NCI-H1694 (cell line): Measurements from ENCODE around the gene DDR2.
A peak's percentile ranks its signal among the peaks of the same experiment; 100 is the strongest.
"Not testable (repeated sequence)": the region's sequence is repeated elsewhere in the genome, so short reads cannot be mapped to it uniquely, and the experiment has no call there.

ENCODE experiments used
- DNase-seq: peaks from one replicate; lab custom pipeline; 2025; lab: John Stamatoyannopoulos, UW

The DDR2 gene

DNA sequence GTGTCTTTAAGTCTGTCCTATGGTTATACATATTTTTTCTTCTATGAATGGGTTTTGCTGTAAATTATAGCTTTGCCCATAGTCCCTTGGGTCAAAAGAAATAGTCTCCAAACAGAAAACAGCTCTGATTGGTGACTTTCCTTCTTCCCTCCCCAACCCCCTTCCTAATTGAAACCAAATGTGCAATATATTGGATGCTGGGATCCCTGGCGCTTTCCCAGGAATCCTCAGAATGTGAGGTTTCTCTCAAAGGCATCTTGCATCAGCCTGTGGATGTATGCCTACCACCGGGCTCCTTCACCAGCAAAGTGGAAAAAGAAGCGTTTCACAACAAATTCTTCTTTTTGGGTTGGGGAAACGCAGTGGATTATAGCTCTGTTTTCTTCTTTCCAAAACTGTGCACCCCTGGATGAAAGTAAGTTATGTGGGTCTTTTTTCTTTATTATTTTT is at the start of gene DDR2:
DDR2 (plus strand) TSS at position 248 of the 450 bp plus-strand sequence. CDS start 86,600 bp downstream, outside the sequence.
- no peak for DNase-seq

DNA sequence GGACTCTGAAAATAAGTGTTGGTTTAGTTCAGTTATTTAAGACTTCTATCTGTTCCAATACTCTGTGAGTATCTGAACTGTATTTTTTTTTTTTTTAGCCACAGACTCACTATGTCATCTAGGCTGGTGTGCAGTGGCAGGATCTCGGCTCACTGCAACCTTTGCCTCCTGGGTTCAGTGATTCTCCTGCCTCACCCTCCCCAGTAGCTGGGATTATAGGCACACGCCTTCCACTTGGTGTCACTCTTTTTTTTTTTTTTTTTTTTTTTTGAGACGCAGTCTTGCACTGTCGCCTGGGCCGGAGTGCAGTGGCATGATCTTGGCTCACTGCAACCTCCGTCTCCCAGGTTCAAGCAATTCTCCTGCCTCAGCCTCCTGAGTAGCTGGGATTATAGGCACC is 49.4 kb upstream of the DDR2 start:
- not testable (repeated sequence) for DNase-seq

DNA sequence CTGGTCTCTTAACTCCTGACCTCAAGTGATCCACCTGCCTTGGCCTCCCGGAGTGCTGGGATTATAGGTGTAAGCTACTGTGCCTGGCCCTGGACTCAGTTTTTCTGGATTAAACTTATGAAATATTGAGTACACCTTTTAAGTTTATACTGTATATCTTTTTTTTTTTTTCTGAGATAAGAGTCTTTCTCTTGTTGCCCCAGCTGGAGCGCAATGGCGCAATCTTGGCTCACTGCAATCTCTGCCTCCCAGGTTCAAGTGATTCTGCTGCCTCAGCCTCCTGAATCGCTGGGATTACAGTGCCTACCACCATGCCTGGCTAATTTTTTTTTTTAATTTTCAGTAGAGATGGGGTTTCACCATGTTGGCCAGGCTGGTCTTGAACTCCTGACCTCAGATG is 47.2 kb upstream of the DDR2 start:
- not testable (repeated sequence) for DNase-seq

DNA sequence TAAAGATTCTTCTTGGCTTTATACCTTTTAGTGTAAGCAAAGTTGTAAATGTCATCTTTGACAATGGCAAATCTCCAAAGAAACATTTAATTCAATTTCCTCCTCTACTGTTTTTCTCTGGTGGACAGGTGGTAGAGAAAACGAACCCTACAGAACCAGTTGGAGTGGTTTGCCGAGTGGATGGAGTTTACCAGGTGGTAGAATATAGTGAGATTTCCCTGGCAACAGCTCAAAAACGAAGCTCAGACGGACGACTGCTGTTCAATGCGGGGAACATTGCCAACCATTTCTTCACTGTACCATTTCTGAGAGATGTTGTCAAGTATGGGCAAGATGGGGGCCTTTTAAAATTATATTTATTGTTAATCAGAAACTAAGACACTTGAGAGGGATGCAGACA is 44.9 kb upstream of the DDR2 start:
- peak; percentile 36 for DNase-seq

DNA sequence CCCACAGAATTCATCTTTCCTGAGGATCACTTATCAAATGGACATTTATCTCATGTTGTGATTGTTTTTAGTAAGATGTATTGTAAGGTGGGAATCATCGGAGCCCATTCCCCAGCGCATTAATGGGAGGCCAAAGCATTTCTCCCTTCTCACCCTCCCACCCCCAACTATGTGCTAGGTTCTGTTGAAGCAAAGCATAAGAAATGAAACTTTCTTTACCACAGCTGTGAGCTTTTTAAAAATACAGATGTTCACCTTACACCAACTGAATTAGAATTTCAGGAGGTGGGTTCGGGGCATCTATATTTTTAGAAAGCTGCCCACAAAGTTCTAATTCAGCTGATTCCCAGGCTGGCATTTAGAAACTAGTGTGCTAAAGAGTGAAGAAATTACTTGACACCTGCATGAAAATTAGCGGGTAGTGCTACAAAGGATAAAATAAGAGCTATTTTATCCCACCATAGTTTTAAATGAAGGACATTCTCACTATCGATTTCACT is 44.5 kb upstream of the DDR2 start:
- no peak for DNase-seq

DNA sequence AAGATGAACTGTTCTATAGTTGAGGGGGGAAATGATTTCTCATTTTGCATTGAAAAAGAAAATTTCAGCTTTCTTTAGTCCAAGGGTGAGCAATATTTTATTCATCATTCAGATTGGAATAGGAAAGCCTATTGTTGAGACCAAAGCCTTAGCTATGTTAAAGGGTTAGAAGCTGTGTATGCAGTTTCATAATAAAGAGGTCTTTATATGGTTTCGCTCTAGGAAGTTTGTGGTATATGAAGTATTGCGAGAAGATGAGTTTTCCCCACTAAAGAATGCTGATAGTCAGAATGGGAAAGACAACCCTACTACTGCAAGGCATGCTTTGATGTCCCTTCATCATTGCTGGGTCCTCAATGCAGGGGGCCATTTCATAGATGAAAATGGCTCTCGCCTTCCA is 42.2 kb upstream of the DDR2 start:
- no peak for DNase-seq

DNA sequence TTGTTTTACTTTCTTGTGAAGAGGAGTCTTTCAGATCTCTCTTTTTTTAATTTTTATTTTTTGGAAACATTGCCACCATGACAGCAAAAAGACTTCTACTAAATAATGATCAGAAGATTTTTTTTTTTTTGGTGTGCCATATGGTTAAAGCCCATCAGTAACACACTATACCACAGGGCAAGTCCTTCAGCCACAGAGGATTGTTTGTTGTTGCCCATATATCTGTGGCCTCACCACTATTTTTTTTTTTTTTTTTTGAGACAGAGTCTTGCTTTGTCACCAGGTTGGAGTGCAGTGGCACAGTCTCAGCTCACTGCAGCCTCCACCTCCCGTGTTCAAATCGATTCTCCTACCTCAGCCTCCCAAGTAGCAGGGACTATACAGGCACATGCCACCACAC is 41.6 kb upstream of the DDR2 start:
- DNase-seq: no peak

DNA sequence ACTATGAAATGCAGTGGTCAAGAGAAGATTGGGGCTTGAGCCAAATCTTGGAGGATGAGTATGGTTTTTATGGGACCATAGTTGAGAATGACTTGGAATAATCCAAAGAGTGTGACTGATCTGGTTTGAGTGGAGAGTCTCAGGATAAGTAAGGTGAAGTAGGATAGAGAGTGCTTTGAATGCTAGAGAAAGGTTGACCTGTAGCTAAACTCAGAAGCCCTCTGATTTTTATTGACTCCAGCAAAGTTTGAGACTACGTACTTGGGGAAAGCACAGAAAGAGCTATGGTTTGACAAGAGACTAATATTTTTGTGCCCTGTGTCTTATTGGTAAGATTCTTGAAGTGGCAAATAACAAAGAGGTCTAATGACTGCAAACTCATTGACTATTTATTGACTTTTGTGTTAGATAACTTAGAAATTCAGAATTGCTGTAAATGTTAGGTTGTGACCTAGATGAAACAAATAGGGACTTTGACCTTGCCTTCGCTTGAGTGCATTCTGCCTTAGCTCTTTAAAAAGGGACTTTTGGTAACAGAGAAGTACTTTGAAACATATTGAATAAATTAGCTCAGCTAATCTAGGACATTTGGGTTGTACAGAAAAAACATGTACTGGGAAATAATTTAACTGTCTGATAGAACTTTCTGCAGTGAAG is 35.6 kb upstream of the DDR2 start:
- DNase-seq: no peak

DNA sequence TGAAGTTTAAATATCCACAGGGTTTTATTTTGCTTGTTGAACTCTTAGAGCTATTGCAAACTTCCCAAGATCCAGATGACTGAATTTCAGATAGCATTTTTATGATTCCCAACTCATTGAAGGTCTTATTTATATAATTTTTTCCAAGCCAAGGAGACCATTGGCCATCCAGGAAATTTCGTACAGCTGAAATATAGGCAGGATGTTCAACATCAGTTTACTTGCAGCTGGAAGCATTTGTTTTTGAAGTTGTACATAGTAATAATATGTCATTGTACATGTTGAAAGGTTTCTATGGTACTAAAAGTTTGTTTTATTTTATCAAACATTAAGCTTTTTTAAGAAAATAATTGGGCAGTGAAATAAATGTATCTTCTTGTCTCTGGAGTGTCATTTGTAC is 32.8 kb upstream of the DDR2 start:
- DNase-seq: no peak

DNA sequence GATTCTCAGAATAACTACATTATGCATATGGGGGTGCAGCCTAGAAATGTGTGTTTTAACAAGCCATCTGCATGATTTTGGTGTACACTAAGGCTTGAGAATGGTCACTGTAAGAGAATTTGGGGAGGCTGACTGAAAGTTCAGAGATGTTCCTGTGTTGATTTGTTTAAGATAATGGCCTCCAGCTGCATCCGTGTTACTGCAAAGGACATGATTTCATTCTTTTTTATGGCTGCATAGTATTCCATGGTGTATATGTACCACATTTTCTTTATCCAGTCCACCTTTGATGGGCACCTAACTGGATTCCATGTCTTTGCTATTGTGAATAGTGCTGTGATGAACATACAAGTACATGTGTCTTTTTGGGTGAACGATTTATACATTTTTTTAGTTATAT is 29.1 kb upstream of the DDR2 start:
- not testable (repeated sequence) for DNase-seq

DNA sequence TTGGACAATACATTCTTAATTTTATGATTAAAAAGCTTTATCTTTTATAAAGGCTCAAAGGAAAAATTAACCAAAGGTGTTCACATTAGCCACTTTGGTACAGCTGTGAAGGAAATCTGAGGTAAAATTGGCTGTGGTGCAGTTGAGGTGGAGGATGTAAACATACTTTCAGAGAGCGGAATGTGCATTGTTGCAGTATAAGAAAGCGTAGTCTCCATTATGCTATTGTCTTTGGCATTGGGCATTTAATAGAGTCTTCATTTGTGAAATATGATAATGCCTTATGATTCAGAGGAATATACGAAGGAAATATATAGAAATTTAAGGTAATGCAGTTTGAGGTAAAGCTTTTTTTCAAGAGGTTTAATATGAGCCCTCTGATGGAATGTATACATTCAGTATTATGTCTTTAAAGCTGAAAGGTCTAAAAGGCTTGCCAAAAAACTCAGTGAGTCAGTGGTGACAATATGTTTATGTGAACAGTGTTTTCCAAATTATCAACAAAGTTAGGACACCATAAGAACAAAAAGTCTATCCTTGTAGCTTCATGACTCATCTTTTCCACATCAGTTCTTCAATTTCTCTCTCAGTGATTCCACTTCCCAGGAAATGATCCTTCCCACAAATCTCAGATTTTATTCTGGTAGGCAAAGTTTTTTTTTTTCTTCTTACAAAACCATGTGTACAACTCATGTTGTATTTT is 26.9 kb upstream of the DDR2 start:
- no peak for DNase-seq

DNA sequence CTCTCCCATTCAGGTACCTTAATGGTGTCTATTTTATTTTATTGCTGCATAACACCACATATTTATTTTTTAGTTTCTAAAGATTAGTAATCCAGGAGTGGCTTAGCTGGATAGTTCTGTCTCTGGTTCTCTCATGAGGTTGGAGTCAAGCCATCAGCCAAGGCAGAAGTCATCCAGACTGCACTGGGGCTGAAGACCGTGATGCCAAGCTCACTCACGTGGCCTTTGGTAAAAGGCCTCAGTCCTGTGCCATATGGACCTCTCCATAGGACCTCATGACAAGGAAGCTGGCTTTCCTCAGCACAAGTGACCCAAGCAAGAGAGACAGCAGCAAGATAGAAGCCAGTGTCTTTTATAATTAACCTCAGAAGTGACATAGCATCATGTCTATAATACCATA is 23.0 kb upstream of the DDR2 start:
- DNase-seq: no peak

DNA sequence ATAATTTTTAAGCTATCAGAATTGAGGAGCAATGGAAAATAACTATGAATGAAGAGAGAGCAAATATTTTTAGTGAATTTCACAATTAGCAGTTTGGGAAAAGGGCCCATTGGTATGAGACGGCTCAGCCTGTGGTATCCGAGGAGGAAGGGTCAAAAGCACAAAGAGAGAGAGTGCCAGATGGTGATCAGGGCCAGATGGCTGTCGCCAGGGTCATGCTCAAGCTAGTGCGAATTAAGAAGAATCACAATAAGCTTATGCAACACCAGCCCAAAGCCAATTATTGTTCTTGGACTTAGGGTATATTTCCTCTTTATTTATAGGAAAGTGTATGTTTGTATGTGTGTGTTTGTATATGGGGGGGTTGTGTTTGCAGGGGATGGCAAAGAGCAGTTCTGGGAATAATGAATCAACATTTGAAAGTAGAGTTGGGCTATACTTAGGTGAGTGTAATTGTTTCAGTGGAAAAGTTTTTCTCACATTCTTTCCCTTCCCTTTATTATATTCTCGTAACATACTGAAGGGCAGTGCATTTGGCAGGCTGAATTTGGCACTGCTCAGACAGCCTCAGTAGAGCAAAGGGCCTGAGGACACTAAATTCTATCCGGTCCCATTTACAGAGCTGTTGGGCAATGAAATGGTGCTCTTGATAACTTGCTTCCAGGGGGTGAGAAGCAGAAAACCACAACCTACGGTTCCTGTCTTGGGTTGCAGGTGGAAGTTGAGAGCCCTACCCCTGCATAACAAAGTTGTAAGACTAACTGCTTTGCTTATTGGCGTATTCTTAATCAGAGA is 19.5 kb upstream of the DDR2 start:
- DNase-seq: no peak

DNA sequence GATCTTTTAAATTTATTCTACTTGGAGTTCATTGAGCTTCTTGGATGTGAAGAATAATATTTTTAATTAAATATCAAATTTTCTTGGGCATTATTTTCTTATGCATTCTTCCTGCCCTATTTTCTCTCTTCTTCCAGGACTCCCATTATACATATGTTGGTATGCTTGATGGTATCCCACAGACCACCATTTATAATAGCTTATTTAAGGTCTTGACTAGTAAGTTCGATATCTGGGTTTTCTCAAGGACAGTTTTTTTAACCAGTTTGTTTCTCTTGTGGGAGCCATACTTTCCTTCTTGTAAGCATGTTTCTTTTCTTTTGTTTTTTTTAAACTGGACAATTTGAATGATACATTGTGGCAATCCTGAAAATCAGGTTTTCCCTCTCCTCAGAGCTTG is 15.4 kb upstream of the DDR2 start:
- no peak for DNase-seq

DNA sequence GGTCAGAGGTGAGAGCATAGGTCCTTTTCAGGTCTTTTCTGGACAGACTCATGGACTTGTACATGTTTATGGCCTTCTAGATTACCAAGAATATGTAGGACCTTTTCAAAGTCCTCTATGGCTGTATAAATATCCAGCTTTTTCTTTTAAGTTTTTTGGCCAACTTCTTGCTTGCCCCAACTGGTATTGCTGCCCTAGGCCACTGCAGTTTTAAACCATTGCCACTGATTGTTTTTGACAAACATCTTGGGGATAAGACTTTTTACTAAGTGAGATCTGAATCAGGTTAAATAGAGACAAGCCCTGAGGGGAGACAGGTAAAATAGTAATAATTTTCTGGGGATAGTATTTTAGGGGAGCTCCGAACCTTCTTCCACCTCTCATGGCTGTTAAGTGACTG is 14.8 kb upstream of the DDR2 start:
- no peak for DNase-seq

DNA sequence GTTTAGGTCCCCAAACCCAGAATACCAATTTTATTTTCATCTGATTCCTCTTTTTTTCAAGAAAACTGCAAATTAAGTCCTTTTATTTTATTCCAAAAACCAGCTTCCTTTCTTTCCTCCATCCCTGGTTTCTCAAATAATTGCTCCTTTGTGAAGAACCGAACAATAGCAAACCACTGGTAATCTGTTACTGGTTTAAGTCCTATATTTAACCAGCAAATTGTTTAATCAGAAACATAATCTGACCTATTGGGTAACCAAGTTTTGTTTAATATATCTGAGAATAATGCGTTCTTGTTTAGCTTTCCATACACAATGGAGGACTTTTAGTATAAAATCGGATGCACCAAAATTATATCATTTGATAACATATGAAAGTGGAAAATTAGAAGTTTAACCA is 13.2 kb upstream of the DDR2 start:
- no peak for DNase-seq

DNA sequence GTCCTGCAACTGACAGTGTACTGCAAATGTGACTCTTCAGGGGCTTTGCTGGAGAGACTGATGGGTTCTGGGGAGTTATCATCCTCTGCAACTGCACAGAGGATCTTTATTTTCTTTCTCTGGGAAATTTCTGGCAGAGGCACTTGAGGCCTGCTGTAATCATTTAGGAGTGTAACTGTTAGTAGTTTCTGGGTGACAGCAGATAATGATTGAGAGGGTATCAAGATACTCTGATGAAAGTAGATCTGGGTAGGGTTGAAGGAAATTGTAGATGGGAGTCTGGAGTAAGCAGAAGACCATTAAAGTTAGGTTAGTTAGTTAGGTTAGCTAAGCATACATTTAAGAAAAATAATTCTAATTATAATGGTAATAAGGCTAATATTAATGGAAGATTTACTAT is 11.0 kb upstream of the DDR2 start:
- no peak for DNase-seq

DNA sequence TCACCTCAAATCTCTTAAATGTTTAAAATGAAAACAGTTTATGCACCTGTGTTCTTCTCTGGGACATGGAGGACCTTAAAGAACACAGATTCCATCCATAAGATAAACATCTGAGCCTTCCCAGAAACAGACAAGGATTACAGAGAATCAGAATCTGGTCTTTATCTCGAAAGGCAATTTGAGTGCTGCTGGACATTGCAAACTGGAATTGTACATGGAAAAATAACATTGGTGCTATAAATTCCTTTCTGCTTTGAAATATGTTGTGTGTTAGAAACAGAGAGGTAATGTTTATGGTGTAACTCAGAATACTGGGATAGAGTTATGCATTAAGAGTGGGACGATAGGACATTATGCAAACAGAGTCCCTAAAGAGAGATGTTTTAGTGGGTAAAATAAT is 6.6 kb upstream of the DDR2 start:
- DNase-seq: no peak

DNA sequence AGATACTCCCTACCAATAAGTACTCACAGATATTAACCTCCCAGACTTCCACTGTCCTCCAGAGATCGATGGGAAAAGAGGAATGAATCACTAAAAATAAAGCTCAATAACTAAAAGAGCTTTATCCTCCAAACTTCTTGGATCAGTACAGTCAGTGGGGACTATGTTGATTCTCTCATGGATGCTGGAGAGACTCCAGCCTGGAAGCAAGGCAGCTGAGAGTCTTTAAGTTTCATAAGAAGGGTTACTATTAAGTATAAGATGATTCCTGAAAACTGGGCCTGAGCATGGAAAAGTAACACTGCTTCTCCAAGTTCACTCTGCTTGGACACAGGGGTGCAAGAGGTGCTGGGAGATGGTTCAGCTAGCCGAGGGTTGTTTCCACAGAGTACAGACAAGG is 6.2 kb upstream of the DDR2 start:
- DNase-seq: no peak

DNA sequence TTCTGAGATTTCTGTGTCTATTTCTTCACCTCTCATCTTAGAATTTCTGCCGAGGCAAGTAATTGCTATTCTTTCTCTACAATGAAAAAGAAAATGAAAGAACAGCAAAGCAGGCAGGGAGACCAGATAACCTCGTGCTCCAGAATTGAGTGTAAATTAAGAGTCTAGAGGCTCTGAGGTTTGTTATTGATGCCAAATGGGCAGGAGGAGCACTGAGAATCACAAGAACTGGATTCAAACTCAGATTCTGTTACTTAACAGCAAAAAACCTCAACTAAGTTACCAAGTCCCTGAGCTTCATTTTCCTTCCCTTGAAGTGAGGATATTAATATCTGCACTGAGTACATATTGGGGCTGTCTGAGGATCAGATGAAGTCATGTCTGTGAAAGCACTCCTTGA is 5.5 kb upstream of the DDR2 start:
- DNase-seq: no peak

DNA sequence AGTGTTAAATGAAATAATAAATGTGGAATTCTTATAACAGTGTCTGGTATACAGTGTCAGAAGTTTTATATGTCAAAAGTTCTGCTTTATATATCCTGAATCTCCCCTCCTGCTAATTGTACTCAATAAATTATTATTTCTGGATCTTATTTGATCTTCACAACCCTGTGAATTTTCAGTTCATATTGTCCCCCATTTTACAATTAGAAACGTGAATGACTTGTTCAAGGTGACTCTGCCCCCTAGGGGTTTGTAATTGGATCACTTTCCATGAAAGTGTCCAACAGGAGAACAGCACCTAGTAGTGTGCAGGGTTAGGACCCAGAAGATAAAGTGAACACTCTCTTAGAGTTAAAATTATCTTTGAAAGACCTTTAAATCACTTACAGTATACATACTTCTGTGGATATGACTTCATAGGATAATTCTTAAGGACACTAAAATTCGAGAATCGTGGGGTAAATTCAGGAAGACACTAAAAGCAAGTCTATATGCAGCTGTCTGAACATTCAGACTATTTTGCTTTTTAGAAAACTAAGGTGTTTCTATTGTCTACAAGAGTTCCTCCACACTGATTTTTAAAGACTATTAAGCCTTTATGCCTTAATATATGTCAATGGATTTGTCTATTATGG is 4.5 kb upstream of the DDR2 start:
- no peak for DNase-seq

DNA sequence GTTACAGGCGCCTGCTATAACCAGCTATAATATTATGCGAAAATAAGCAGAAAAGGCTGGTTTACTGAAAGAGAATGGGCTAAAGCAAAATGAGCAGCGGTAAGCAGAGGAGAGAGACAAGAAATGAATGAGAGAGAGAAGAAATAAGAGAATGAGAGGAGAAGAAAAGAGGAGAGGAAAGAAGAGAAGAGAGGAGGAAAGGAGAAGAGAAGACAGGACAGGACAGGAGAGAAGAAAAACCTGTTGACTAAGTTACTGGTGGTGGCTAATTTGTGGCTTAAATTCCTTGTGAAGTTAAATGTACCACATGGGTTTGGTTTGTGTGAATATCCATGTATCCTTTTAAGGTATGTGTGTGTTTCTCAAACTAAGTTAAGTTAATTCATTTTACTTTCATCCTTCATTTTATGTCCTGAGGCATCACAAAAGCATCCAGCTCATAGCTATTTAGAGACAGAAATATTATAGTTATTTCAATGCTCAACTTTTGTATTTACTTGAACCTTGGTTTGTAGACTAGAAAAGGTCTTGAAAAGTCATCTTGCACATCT is 3.1 kb upstream of the DDR2 start:
- DNase-seq: no peak
